Lung (tissue), 12 donors: ENCODE data around the gene L3MBTL1. TPM values are rescaled to one million over a fixed set of nuclear protein-coding genes. Genes with fewer than 3 reads are reported as not detected.

Experiments used
- ATAC-seq: fragments of 200-7000 bp; cut with Tn5 transposase; one replicate; pipeline ENCODE4 v1.9.1; 2020; ENCODE audit warnings: moderate number of reproducible peaks; ENCODE audit not compliant: insufficient read depth, low FRiP score
- DNase-seq, 3 donors: peaks; one replicate each; pipeline ENCODE4 v3.0.0-alpha.2; 2013 to 2017
- H3K27ac ChIP-seq, 2 donors: one replicate each; pipeline ENCODE4 v1.5.1; 2013; ENCODE audit warnings: mild to moderate bottlenecking in 2 of 2, moderate library complexity in 2 of 2, control low read depth in 1 of 2, inconsistent platforms in 1 of 2, low read depth in 1 of 2, low read length in 1 of 2
- H3K27me3 ChIP-seq, 3 donors: one replicate each; pipeline ENCODE4 v1.5.1; 2013; ENCODE audit warnings: low read length in 2 of 3; ENCODE audit not compliant: control insufficient read depth in 3 of 3, insufficient read depth in 3 of 3
- H3K36me3 ChIP-seq, 4 donors: one replicate each; pipeline ENCODE4 v1.5.1; 2013; ENCODE audit warnings: low read length in 4 of 4, mild to moderate bottlenecking in 1 of 4, moderate library complexity in 1 of 4; ENCODE audit not compliant: control insufficient read depth in 4 of 4, insufficient read depth in 4 of 4
- H3K4me1 ChIP-seq, 5 donors: one replicate each; pipeline ENCODE4 v1.5.1; 2013; ENCODE audit warnings: low read length in 5 of 5, mild to moderate bottlenecking in 2 of 5, moderate library complexity in 1 of 5; ENCODE audit not compliant: control insufficient read depth in 5 of 5, insufficient read depth in 5 of 5
- H3K4me3 ChIP-seq: one replicate; pipeline ENCODE4 v1.5.1; 2013; ENCODE audit warnings: mild to moderate bottlenecking, control low read depth, moderate library complexity
- H3K9ac ChIP-seq, 2 donors: one replicate each; pipeline ENCODE4 v1.5.1; 2013; ENCODE audit warnings: low read length in 2 of 2, control low read depth in 1 of 2; ENCODE audit not compliant: insufficient read depth in 1 of 2
- H3K9me3 ChIP-seq, 4 donors: one replicate each; pipeline ENCODE4 v1.5.1; 2013; ENCODE audit warnings: low read length in 3 of 4, mild to moderate bottlenecking in 1 of 4, moderate library complexity in 1 of 4; ENCODE audit not compliant: control insufficient read depth in 4 of 4, insufficient read depth in 3 of 4
- WGBS, 2 donors: extraction: QIAGEN DNeasy Blood & Tissue Kit; methylation state at CpG; one replicate each; pipeline ENCODE4 v1.1.7; 2013; 5-methylcytosine and 5-hydroxymethylcytosine counted together
- polyA plus RNA-seq, 2 donors: library from polyadenylated mRNA; stranded (reverse); fragments of 200-250 nt; gene quantifications; one replicate each; pipeline ENCODE4 v1.2.1, GENCODE V29; 2013
- total RNA-seq, 2 donors: library from RNA; depleted of rRNA in 1 of 2; stranded (reverse); fragments of >200 nt in 1 of 2; gene quantifications; one replicate each; pipeline ENCODE4 v1.2.1, GENCODE V29; 2014 to 2021
- TF ChIP-seq, protein P1 (sequence below): IDR thresholded peaks from 2 replicates; pipeline ENCODE4 v1.5.1; 2012; ENCODE audit warnings: mild to moderate bottlenecking; ENCODE audit errors: control extremely low read depth, extremely low read depth
- donor health status: control.
- donor health status: control.
- donor health status: Bipolar disorder and iron deficiency.
- donor health status: healthy.
- donor health status: DM: yes; HTN: yes; CAD: no.

Gene L3MBTL1
- total and polyA plus RNA-seq, 4 donors, result 1.7 to 18.6 (median 6.6) TPM

DNA sequence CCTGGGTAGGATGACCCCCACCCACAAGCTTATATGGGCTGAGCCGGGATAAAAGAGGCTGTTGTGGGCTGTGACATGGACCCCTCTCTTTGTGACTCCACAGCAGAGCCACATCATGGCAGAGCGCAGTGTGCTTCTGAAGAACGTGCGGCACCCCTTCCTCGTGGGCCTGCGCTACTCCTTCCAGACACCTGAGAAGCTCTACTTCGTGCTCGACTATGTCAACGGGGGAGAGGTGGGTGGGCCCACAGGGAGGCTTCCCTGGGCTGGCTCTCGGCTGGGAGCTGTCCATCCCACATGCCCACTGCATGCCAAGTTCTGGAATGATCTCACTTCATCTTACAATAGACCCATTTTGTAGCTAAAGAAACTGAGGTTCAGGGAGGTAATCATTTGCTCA lies 61.8 kb downstream of the L3MBTL1 start:
- TF ChIP-seq, protein P1, sequence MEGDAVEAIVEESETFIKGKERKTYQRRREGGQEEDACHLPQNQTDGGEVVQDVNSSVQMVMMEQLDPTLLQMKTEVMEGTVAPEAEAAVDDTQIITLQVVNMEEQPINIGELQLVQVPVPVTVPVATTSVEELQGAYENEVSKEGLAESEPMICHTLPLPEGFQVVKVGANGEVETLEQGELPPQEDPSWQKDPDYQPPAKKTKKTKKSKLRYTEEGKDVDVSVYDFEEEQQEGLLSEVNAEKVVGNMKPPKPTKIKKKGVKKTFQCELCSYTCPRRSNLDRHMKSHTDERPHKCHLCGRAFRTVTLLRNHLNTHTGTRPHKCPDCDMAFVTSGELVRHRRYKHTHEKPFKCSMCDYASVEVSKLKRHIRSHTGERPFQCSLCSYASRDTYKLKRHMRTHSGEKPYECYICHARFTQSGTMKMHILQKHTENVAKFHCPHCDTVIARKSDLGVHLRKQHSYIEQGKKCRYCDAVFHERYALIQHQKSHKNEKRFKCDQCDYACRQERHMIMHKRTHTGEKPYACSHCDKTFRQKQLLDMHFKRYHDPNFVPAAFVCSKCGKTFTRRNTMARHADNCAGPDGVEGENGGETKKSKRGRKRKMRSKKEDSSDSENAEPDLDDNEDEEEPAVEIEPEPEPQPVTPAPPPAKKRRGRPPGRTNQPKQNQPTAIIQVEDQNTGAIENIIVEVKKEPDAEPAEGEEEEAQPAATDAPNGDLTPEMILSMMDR, result no peak
- WGBS, 2 donors, result 91 to 92% methylated on average over 10 of the region's 10 CpGs
- no peaks in the 10 kb centered on the region for H3K27me3 ChIP-seq
- no peak overlapping the region for H3K27ac ChIP-seq
- DNase-seq (no peak), ATAC-seq (no peak)
- no peaks in the 10 kb centered on the region for H3K4me1 ChIP-seq
- no peak overlapping the region for H3K4me3 ChIP-seq
- no peak overlapping the region for H3K9ac ChIP-seq
- no peaks in the 10 kb centered on the region for H3K9me3 ChIP-seq
- peaks cover 0 to 3% (median 0%) of the 10 kb centered on the region in 4 donors for H3K36me3 ChIP-seq

DNA sequence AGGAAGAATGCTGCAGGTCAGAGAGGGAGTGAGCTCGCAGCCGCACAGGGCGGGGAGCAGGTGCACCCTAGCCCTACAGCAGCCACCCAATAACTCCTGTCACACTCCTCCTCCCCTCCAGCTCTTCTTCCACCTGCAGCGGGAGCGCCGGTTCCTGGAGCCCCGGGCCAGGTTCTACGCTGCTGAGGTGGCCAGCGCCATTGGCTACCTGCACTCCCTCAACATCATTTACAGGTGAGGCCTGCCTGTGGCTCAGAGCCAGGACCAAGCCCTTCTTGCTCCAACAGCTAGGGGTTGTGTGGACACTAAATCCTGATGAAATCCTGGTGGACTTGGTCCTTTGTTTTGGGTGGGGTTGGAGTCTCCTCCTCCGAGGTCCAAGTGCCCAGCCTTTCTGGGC lies 63.0 kb downstream of the L3MBTL1 start:
- Histone ChIP-seq H3K27ac (no peak overlapping the region), H3K27me3 (no peaks in the 10 kb centered on the region), H3K9ac (no peak overlapping the region), H3K4me3 (no peak overlapping the region), H3K9me3 (no peaks in the 10 kb centered on the region), H3K36me3 (peaks cover 0 to 3% (median 0%) of the 10 kb centered on the region in 4 donors), H3K4me1 (no peaks in the 10 kb centered on the region)
- ATAC-seq, result no peak
- WGBS, 2 donors, result 90 to 93% methylated on average over 10 of the region's 10 CpGs
- no peak for DNase-seq
- TF ChIP-seq, protein P1, result no peak

DNA sequence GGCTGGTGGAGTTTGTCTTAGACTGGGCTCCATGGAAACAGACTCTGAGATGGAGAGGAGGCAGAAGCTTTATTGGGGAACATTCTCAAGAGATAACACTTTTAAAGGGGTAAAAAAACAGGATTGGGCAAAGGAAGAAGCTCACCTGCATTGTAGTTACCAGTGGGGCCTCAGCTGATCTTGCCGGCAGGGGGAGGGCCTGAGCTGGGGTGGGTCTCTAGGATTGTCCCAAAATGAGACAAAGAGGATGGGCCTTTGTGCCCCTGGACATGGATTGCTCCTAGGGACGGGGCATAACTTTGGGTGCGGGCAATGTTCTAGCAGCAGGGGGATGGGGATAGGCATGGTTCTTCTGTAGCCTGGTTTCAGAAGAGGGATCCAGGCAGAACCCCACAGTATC lies 63.8 kb downstream of the L3MBTL1 start:
- no peaks in the 10 kb centered on the region for H3K4me1 ChIP-seq
- no peak for DNase-seq
- H3K27me3 ChIP-seq, result no peaks in the 10 kb centered on the region
- ATAC-seq, result no peak
- H3K4me3 ChIP-seq, result no peak overlapping the region
- H3K36me3 ChIP-seq, result peaks cover 0 to 3% (median 0%) of the 10 kb centered on the region in 4 donors
- H3K9ac ChIP-seq, result no peak overlapping the region
- TF ChIP-seq, protein P1, result no peak
- no peak overlapping the region for H3K27ac ChIP-seq
- H3K9me3 ChIP-seq, result no peaks in the 10 kb centered on the region
- 89 to 94% methylated on average over 3 of the region's 3 CpGs for WGBS, 2 donors

DNA sequence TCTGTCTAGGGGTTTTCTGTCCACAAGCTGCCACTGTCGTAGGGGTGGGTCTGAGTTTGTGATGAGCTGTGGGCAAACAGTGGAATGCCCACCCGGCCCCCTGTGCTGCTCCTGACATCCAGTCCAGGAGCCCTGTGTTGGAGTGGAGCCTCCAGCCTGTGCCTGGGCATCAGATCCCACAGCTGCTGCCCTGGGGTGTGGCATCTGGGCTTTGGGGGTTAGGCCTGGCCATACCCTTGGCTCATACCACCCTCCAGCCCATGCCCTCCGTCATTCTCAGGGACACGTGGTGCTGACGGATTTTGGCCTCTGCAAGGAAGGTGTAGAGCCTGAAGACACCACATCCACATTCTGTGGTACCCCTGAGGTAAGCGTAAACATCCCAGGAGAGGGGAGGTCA lies 64.3 kb downstream of the L3MBTL1 start:
- Histone ChIP-seq H3K36me3 (peaks cover 0 to 3% (median 0%) of the 10 kb centered on the region in 4 donors), H3K9me3 (no peaks in the 10 kb centered on the region), H3K9ac (no peak overlapping the region), H3K4me3 (no peak overlapping the region), H3K27ac (no peak overlapping the region), H3K27me3 (no peaks in the 10 kb centered on the region), H3K4me1 (no peaks in the 10 kb centered on the region)
- 92% methylated on average over 6 of the region's 6 CpGs for WGBS, 2 donors
- DNase-seq, result no peak
- TF ChIP-seq, protein P1, result no peak
- ATAC-seq, result no peak
